Mammary epithelial cell (primary cell): Measurements from ENCODE around the gene DUSP23.

Experiments
- CTCF ChIP-seq, 2 donors: IDR thresholded peaks in 1 of 2; conservative IDR thresholded peaks in 1 of 2; 2 replicates each; pipeline ENCODE4 v1.5.1; 2011 to 2012; ENCODE audit warnings: inconsistent platforms in 2 of 2, low read length in 2 of 2, mild to moderate bottlenecking in 2 of 2, control low read depth in 1 of 2, low read depth in 1 of 2; ENCODE audit not compliant: insufficient read depth in 1 of 2; ENCODE audit errors: extremely low read depth in 1 of 2
- EZH2 ChIP-seq: IDR thresholded peaks from 2 replicates; pipeline ENCODE4 v1.6.1; 2012; ENCODE audit warnings: low read length, inconsistent platforms, borderline replicate concordance

DNA sequence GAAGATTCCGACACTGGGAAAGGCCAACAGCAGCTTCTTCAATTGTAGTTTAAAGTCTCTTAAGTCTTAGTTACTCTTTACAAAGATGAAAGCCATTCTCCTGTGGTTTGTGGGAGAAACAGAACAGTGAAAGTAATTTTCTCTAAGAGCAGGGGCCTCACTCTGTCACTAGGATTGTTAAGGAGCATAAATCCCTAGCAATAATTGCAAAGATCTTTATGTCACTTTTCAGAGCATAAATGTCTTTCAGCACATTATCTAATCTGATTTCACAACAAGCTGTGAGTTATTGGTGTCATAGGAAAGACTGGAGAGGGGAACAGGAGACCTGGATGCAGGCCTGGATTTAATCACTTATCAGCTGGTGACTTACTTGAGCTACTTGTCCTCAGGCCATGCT, 32.4 kb upstream of the DUSP23 start:
- no peak for TF ChIP-seq CTCF (conservative IDR thresholded peaks at IDR 0.05 in 1 of 2, IDR thresholded peaks at IDR 0.05 in 1 of 2; ENCODE audit: extremely low read depth in 1 of 2, insufficient read depth in 1 of 2, low read depth in 1 of 2, low read length in 2 of 2)
- TF ChIP-seq EZH2, result no peak
